22Rv1 (cell line): ENCODE data around the gene TTC12.
A peak's percentile ranks its signal among the peaks of the same experiment; 100 is the strongest.
"Not testable (repeated sequence)": the region's sequence is repeated elsewhere in the genome, so short reads cannot be mapped to it uniquely, and the experiment has no call there.

Source experiments
- H3K27ac ChIP-seq: fragments of 450-650 bp; 2 replicates; pipeline ENCODE4 v1.5.1; 2017
- CTCF ChIP-seq: fragments of 450-650 bp; IDR thresholded peaks from 2 replicates; pipeline ENCODE4 v1.5.1; 2017; ENCODE audit warnings: mild to moderate bottlenecking
- ZFX ChIP-seq: fragments of 450-650 bp; IDR thresholded peaks from 2 replicates; pipeline ENCODE4 v1.6.1; 2017; ENCODE audit warnings: antibody characterized with exemption, borderline replicate concordance

Gene TTC12

GRCh38 chr11:113296447-113297205, 17.8 kb upstream of the TTC12 start:
- H3K27ac ChIP-seq, result no peak overlapping the region
- TF ChIP-seq CTCF (no peak), ZFX (no peak)

GRCh38 chr11:113298496-113298895, 15.9 kb upstream of the TTC12 start:
- H3K27ac ChIP-seq, result not testable (repeated sequence)

GRCh38 chr11:113304916-113305315, 9.5 kb upstream of the TTC12 start:
- TF ChIP-seq ZFX (no peak), CTCF (no peak)
- no peak overlapping the region for H3K27ac ChIP-seq

- no peak overlapping the region for H3K27ac ChIP-seq
- TF ChIP-seq ZFX (no peak), CTCF (peak; percentile 94)
These were observed 8.7 kb upstream of the TTC12 start for GRCh38 chr11:113305440-113306336.

GRCh38 chr11:113308601-113309000, 5.8 kb upstream of the TTC12 start:
- no peak overlapping the region for H3K27ac ChIP-seq
- TF ChIP-seq ZFX, result no peak
- TF ChIP-seq CTCF, result no peak

- TF ChIP-seq CTCF (no peak), ZFX (no peak)
These were observed 2.8 kb upstream of the TTC12 start for GRCh38 chr11:113311536-113311935.

GRCh38 chr11:113313601-113314000, 782 bp upstream of the TTC12 start:
- no peak for TF ChIP-seq CTCF
- H3K27ac ChIP-seq, result peak overlapping the region; percentile 57; the same call in 1 of the 2 replicates

More at GRCh38 chr11:113311536-113311935, 2.8 kb upstream of the TTC12 start:
- H3K27ac ChIP-seq, result no peak overlapping the region
